Prostate gland (tissue), 2 donors: ENCODE data around the gene CAMSAP1.

Experiments
- POLR2AphosphoS5 ChIP-seq: sonication (generic); formaldehyde crosslinking; IDR thresholded peaks from one replicate; pipeline ENCODE4 v1.6.1; 2017; ENCODE audit warnings: antibody characterized with exemption
- TF ChIP-seq, protein P1 (sequence below), 4 experiments: fragments of 200-600 bp in 2 of 4; fragments of 450-650 bp in 2 of 4; sonication (generic) in 2 of 4; IDR thresholded peaks; 1 replicate in 3 of 4; 2 replicates in 1 of 4; pipeline ENCODE4 v1.5.1; 2016 to 2019; ENCODE audit warnings: antibody characterized with exemption in 4 of 4, mild to moderate bottlenecking in 2 of 4, moderate library complexity in 2 of 4

DNA sequence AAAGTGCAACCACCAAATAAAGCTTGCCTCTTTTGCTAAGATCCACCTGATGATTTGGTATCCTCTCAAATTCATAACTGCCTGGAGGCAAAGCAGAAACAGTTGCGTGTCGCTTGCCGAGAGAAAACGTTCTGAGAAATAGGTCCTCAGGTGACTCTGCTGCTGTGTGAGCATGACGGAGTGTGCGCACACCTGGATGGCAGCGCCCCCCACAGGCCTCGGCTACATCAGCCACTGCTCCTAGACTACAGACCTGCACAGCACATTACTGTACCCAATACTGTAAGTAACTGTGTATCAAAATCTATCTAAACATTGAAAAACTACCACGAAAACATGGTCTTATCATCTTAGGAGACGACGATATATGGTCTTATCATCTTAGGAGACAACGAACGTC is 87.4 kb downstream of the CAMSAP1 start:
- TF ChIP-seq, protein P1, sequence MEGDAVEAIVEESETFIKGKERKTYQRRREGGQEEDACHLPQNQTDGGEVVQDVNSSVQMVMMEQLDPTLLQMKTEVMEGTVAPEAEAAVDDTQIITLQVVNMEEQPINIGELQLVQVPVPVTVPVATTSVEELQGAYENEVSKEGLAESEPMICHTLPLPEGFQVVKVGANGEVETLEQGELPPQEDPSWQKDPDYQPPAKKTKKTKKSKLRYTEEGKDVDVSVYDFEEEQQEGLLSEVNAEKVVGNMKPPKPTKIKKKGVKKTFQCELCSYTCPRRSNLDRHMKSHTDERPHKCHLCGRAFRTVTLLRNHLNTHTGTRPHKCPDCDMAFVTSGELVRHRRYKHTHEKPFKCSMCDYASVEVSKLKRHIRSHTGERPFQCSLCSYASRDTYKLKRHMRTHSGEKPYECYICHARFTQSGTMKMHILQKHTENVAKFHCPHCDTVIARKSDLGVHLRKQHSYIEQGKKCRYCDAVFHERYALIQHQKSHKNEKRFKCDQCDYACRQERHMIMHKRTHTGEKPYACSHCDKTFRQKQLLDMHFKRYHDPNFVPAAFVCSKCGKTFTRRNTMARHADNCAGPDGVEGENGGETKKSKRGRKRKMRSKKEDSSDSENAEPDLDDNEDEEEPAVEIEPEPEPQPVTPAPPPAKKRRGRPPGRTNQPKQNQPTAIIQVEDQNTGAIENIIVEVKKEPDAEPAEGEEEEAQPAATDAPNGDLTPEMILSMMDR (IDR thresholded peaks at IDR 0.05) = no peak
- no peak for TF ChIP-seq POLR2AphosphoS5
